Kidney epithelial cell (primary cell): ENCODE data around the gene PIGA. TPM values are rescaled to one million over a fixed set of nuclear protein-coding genes. Genes with fewer than 3 reads are reported as not detected.

ENCODE experiments used
- DNase-seq: peaks from one replicate; pipeline ENCODE4 v3.0.0-alpha.2; 2010; ENCODE audit warnings: low read depth
- H3K27me3 ChIP-seq: 2 replicates; pipeline ENCODE4 v1.6.0; 2011; ENCODE audit warnings: low read length; ENCODE audit not compliant: control insufficient read depth, insufficient read depth
- H3K36me3 ChIP-seq: 2 replicates; pipeline ENCODE4 v1.5.1; 2011; ENCODE audit warnings: low read length; ENCODE audit not compliant: control insufficient read depth, insufficient read depth
- H3K4me3 ChIP-seq: 2 replicates; pipeline ENCODE4 v1.5.1; 2011; ENCODE audit warnings: low read depth, mild to moderate bottlenecking, control low read depth, low read length
- CTCF ChIP-seq: IDR thresholded peaks from 2 replicates; pipeline ENCODE4 v1.5.1; 2011; ENCODE audit warnings: mild to moderate bottlenecking, moderate library complexity, low read length, control low read depth, inconsistent platforms; ENCODE audit not compliant: insufficient read depth, poor library complexity, severe bottlenecking
- total RNA-seq: library from RNA; depleted of rRNA; stranded (reverse); fragments of >200 nt; gene quantifications from 2 replicates; pipeline ENCODE4 v1.2.3, GENCODE V29; 2015

The PIGA gene
- total RNA-seq, 1 donor from 2014 or later = 18.6 TPM

- no peak for TF ChIP-seq CTCF
- DNase-seq = no peak
Observed at GRCh38 chrX:15334561-15334960, 762 bp downstream of the PIGA start.

DNA sequence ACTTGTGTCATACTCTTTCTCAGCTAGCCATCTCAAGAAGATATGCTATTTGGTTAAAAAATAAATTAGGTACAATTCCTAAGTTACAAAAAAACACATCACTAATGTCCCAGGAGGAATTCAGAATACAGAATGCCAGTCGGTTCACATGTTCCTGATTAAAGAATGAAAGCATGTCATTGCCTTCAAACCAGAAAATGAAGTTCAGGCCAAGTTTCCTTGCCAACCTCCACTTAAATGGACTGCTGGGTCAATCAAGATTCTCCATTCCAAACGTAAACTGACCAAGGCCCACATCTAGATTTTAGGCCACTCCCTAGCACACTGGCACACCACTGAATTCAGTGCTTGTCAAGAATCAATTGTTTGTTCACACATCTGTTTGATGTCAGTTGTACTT, 6.5 kb downstream of the PIGA start:
- H3K36me3 ChIP-seq = no peaks in the 10 kb centered on the region
- no peak overlapping the region for H3K4me3 ChIP-seq
- TF ChIP-seq CTCF = no peak
- no peak for DNase-seq
- H3K27me3 ChIP-seq = no peaks in the 10 kb centered on the region

More at GRCh38 chrX:15334561-15334960, 762 bp downstream of the PIGA start:
- no peaks in the 10 kb centered on the region for H3K27me3 ChIP-seq
- peak overlapping the region; percentile 67 for H3K4me3 ChIP-seq
- H3K36me3 ChIP-seq = no peaks in the 10 kb centered on the region

GRCh38 chrX:15328131-15328530, 7.2 kb downstream of the PIGA start:
- no peak for DNase-seq
- TF ChIP-seq CTCF = no peak
- H3K27me3 ChIP-seq = no peaks in the 10 kb centered on the region

GRCh38 chrX:15322472-15322871, 12.9 kb downstream of the PIGA start:
- H3K4me3 ChIP-seq = no peak overlapping the region
- H3K27me3 ChIP-seq = no peaks in the 10 kb centered on the region
- no peak for TF ChIP-seq CTCF
- no peak for DNase-seq
- no peaks in the 10 kb centered on the region for H3K36me3 ChIP-seq

More at GRCh38 chrX:15328131-15328530, 7.2 kb downstream of the PIGA start:
- H3K4me3 ChIP-seq = no peak overlapping the region
- no peaks in the 10 kb centered on the region for H3K36me3 ChIP-seq

GRCh38 chrX:15322072-15322471, 13.3 kb downstream of the PIGA start:
- no peaks in the 10 kb centered on the region for H3K27me3 ChIP-seq
- no peak for DNase-seq
- H3K4me3 ChIP-seq = no peak overlapping the region
- TF ChIP-seq CTCF = no peak
- no peaks in the 10 kb centered on the region for H3K36me3 ChIP-seq

- DNase-seq = no peak
- H3K4me3 ChIP-seq = no peak overlapping the region
- TF ChIP-seq CTCF = no peak
- no peaks in the 10 kb centered on the region for H3K36me3 ChIP-seq
- no peaks in the 10 kb centered on the region for H3K27me3 ChIP-seq
Observed at GRCh38 chrX:15321447-15321846, 13.9 kb downstream of the PIGA start.
